MCF 10A (cell line): ENCODE measurements around the gene C17orf113. TPM values are rescaled to one million over a fixed set of nuclear protein-coding genes. Genes with fewer than 3 reads are reported as not detected.
A peak's percentile ranks its signal among the peaks of the same experiment; 100 is the strongest.
"Not testable (repeated sequence)": the region's sequence is repeated elsewhere in the genome, so short reads cannot be mapped to it uniquely, and the experiment has no call there.

ENCODE experiments used
- BruUV-seq: library from RNA; stranded (reverse); fragments of 400-500 nt; replicated peaks from 2 replicates; lab custom pipeline; 2021; lab: Mats Ljungman, UMichigan
- CTCF ChIA-PET: fragments of 300-600 bp; sonication (Branson Sonifier 250); formaldehyde crosslinking; extraction: SDS; loops from one replicate; lab custom pipeline; 2021; ENCODE audit warnings: antibody characterized with exemption, inconsistent platforms; lab: Yijun Ruan, JAX
- POLR2A ChIA-PET: fragments of 300-600, 350-650 bp; sonication (Branson Sonifier 250); formaldehyde crosslinking; extraction: SDS; loops from one replicate; lab custom pipeline; 2020; ENCODE audit warnings: antibody characterized with exemption, inconsistent platforms; lab: Yijun Ruan, JAX
- DNase-seq: peaks from one replicate; pipeline ENCODE4 v3.0.0-alpha.2; 2018; ENCODE audit not compliant: unreplicated experiment
- H3K27ac Mint-ChIP-seq: one replicate; pipeline ENCODE4 v1.8.0; 2022; ENCODE audit warnings: mild to moderate bottlenecking, low read depth, mixed read lengths; ENCODE audit not compliant: unreplicated experiment
- H3K27me3 Mint-ChIP-seq: one replicate; pipeline ENCODE4 v1.8.0; 2022; ENCODE audit warnings: mixed read lengths; ENCODE audit not compliant: insufficient read depth, unreplicated experiment
- H3K36me3 Mint-ChIP-seq: one replicate; pipeline ENCODE4 v1.8.0; 2022; ENCODE audit warnings: mild to moderate bottlenecking, moderate library complexity, mixed read lengths; ENCODE audit not compliant: insufficient read depth, unreplicated experiment
- H3K4me1 Mint-ChIP-seq: one replicate; pipeline ENCODE4 v1.8.0; 2022; ENCODE audit warnings: mixed read lengths; ENCODE audit not compliant: insufficient read depth, unreplicated experiment
- H3K4me3 Mint-ChIP-seq: one replicate; pipeline ENCODE4 v1.8.0; 2022; ENCODE audit warnings: mild to moderate bottlenecking, moderate library complexity, mixed read lengths; ENCODE audit not compliant: unreplicated experiment
- H3K9me3 Mint-ChIP-seq: one replicate; pipeline ENCODE4 v1.8.0; 2022; ENCODE audit warnings: mixed read lengths; ENCODE audit not compliant: unreplicated experiment
- CTCF ChIP-seq: fragments of 200-600 bp; IDR thresholded peaks from one replicate; pipeline ENCODE4 v1.8.0; 2022; ENCODE audit warnings: antibody characterized with exemption, mild to moderate bottlenecking; ENCODE audit not compliant: unreplicated experiment
- intact Hi-C: fragments of 100-400 bp; cut with micrococcal nuclease; formaldehyde crosslinking; loops from 2 replicates; pipeline ENCODE4 v1.14.1; 2022
- total RNA-seq: library from RNA; stranded (reverse); gene quantifications from 2 replicates; pipeline ENCODE4 v1.2.3, GENCODE V29; 2022

Gene C17orf113
- total RNA-seq, 1 experiment from 2014 or later, result 0.72 TPM

GRCh38 chr17:42016941-42017865 is 33.2 kb downstream of the C17orf113 start, which contains the start of gene DNAJC7:
DNAJC7 (minus strand) TSS chr17:42017439; CDS start chr17:42017416, 23 bp downstream.
- Mint-ChIP-seq H3K9me3 (no peaks in the 10 kb centered on the region), H3K27ac (peak within 1 kb of the TSS; percentile 99), H3K4me1 (peaks cover 34% of the 10 kb centered on the region), H3K36me3 (peaks cover 17% of the 10 kb centered on the region), H3K27me3 (no peaks in the 10 kb centered on the region), H3K4me3 (peak within 1 kb of the TSS; percentile 99)
- CTCF ChIA-PET, result interaction anchor here (0.5 to 1.6 kb wide), 15 partner anchors 48 to 1271 kb away, joined by 3 to 11 read pairs (median 3); no protein-coding TSS in a partner anchor
- no peak for TF ChIP-seq CTCF
- intact Hi-C loops, result loop anchor here (2.0 kb wide), 1 partner anchor 50 kb away; the partner anchor contains the start of gene CNP
- POLR2A ChIA-PET, result interaction anchor here (0.5 to 6.8 kb wide), 41 partner anchors 8 to 757 kb away, joined by 3 to 138 read pairs (median 3); partner anchors contain the start of genes ACLY, CAVIN1, CNP and DHX58
- peak; percentile 84 for DNase-seq
- BruUV-seq, result TSS peak; percentile 62

- intact Hi-C loops, result loop anchor here (2.0 kb wide), 1 partner anchor 50 kb away; the partner anchor contains the start of gene CNP
- peaks cover 36% of the 10 kb centered on the region for H3K4me1 Mint-ChIP-seq
- POLR2A ChIA-PET, result interaction anchor here (0.5 to 6.8 kb wide), 20 partner anchors 9 to 504 kb away, joined by 3 to 138 read pairs (median 6); partner anchors contain the start of genes ACLY, CNP, DHX58 and EIF1
Measured at GRCh38 chr17:42016411-42016831, 34.0 kb downstream of the C17orf113 start.

GRCh38 chr17:42013740-42014139 is 36.7 kb downstream of the C17orf113 start:
- H3K27me3 Mint-ChIP-seq, H3K27ac Mint-ChIP-seq, H3K36me3 Mint-ChIP-seq, BruUV-seq, intact Hi-C loops, CTCF ChIA-PET, DNase-seq, H3K4me3 Mint-ChIP-seq, H3K9me3 Mint-ChIP-seq: not testable (repeated sequence)
- H3K4me1 Mint-ChIP-seq, result peaks cover 32% of the 10 kb centered on the region
- POLR2A ChIA-PET, result interaction anchor here (3.6 kb wide), 1 partner anchor 47 kb away, joined by 11 read pairs; the partner anchor contains the start of gene CNP

More at GRCh38 chr17:42016411-42016831, 34.0 kb downstream of the C17orf113 start:
- Mint-ChIP-seq H3K4me3 (peak overlapping the region; percentile 99), H3K27ac (peak overlapping the region; percentile 99), H3K27me3 (no peaks in the 10 kb centered on the region), H3K9me3 (no peaks in the 10 kb centered on the region), H3K36me3 (peaks cover 10% of the 10 kb centered on the region)
- DNase-seq, result peak; percentile 18
- CTCF ChIA-PET, result interaction anchor here (0.5 to 1.4 kb wide), 7 partner anchors 15 to 711 kb away, joined by 3 to 4 read pairs (median 3); no protein-coding TSS in a partner anchor
- BruUV-seq, result no TSS peak
- TF ChIP-seq CTCF, result no peak

GRCh38 chr17:42012363-42012762 is 38.0 kb downstream of the C17orf113 start:
- H3K36me3 Mint-ChIP-seq, intact Hi-C loops, BruUV-seq, DNase-seq, H3K27me3 Mint-ChIP-seq, H3K9me3 Mint-ChIP-seq, H3K4me3 Mint-ChIP-seq: not testable (repeated sequence)
- CTCF ChIA-PET, result interaction anchor here (0.6 kb wide), 2 partner anchors 184 to 1498 kb away, joined by 3 to 5 read pairs; no protein-coding TSS in a partner anchor
- POLR2A ChIA-PET, result interaction anchor here (1.2 to 3.6 kb wide), 4 partner anchors 8 to 524 kb away, joined by 3 to 11 read pairs (median 4); partner anchors contain the start of genes CNP, KLHL11 and NAGLU
- H3K27ac Mint-ChIP-seq, result peak overlapping the region; percentile 20
- H3K4me1 Mint-ChIP-seq, result peaks cover 24% of the 10 kb centered on the region
